ENCODE measurements around the gene OR10S1.
"Not testable (repeated sequence)": the region's sequence is repeated elsewhere in the genome, so short reads cannot be mapped to it uniquely, and the experiment has no call there.

The OR10S1 gene

GRCh38 chr11:123977731-123978347, at the start of gene OR10S1:
TSS of gene OR10S1 (minus strand) at chr11:123977781. CDS start at chr11:123977664, 117 bp downstream.
- H3K27ac ChIP-seq = no peak within 1 kb of the TSS
- H3K27me3 ChIP-seq = no peaks in the 10 kb centered on the region
- H3K4me2 ChIP-seq = no peak within 1 kb of the TSS
- H3K4me3 ChIP-seq = no peak within 1 kb of the TSS
- H3K4me1 ChIP-seq = no peaks in the 10 kb centered on the region
- TF ChIP-seq Cebpa-rat (IDR thresholded peaks at IDR 0.05) = no peak
- H4K20me1 ChIP-seq = no peaks in the 10 kb centered on the region
- H3K9me3 ChIP-seq (replicated peaks in 1 of 11) = peaks cover 0 to 11% (median 7%) of the 10 kb centered on the region in 11 experiments; a peak in 9 of 22 replicates
- H3K9ac ChIP-seq = no peak within 1 kb of the TSS
- H3K36me3 ChIP-seq = no peaks in the 10 kb centered on the region

GRCh38 chr11:124026498-124026897, 48.9 kb upstream of the OR10S1 start, which contains the start of gene OR10G8:
TSS of gene OR10G8 (plus strand) at chr11:124026798. CDS start at chr11:124029623, 2,825 bp downstream.
- no peak for TF ChIP-seq Cebpa-rat (IDR thresholded peaks at IDR 0.05)
- H3K9ac ChIP-seq = no peak within 1 kb of the TSS
- no peak within 1 kb of the TSS for H3K27ac ChIP-seq
- H3K9me3 ChIP-seq (replicated peaks in 1 of 11) = no peaks in the 10 kb centered on the region
- H4K20me1 ChIP-seq = no peaks in the 10 kb centered on the region
- no peaks in the 10 kb centered on the region for H3K36me3 ChIP-seq
- no peaks in the 10 kb centered on the region for H3K4me1 ChIP-seq
- H3K4me3 ChIP-seq = no peak within 1 kb of the TSS
- H3K4me2 ChIP-seq = no peak within 1 kb of the TSS
- no peaks in the 10 kb centered on the region for H3K27me3 ChIP-seq

- not testable (repeated sequence) for H3K27me3 ChIP-seq; H4K20me1 ChIP-seq; H3K27ac ChIP-seq; H3K4me3 ChIP-seq; H3K9ac ChIP-seq; H3K36me3 ChIP-seq; H3K4me1 ChIP-seq; H3K4me2 ChIP-seq; H3K9me3 ChIP-seq (replicated peaks in 1 of 11)
These were observed 38.3 kb upstream of the OR10S1 start for GRCh38 chr11:124015837-124016236.

- no peak within 1 kb of the TSS for H3K4me3 ChIP-seq
These were observed 35.1 kb upstream of the OR10S1 start, which contains the start of gene OR10G4 for GRCh38 chr11:124012697-124013096. TSS of gene OR10G4 (plus strand) at chr11:124012997. CDS start at chr11:124015575, 2,578 bp downstream.

GRCh38 chr11:123995119-123995518, 17.5 kb upstream of the OR10S1 start, which contains the start of gene OR10G6:
TSS of gene OR10G6 (minus strand) at chr11:123995161. CDS start at chr11:123995161, 0 bp downstream.
- 0 out of 22 replicates have a peak, but pooled peaks cover 0 to 6% (median 0%) of the 10 kb centered on the region in 11 experiments for H3K9me3 ChIP-seq (replicated peaks in 1 of 11)

More at GRCh38 chr11:124012697-124013096, 35.1 kb upstream of the OR10S1 start, which contains the start of gene OR10G4:
- H4K20me1 ChIP-seq = no peaks in the 10 kb centered on the region
- H3K4me1 ChIP-seq = no peaks in the 10 kb centered on the region
- TF ChIP-seq Cebpa-rat (IDR thresholded peaks at IDR 0.05) = no peak
- no peaks in the 10 kb centered on the region for H3K9me3 ChIP-seq (replicated peaks in 1 of 11)
- H3K27me3 ChIP-seq = no peaks in the 10 kb centered on the region
- H3K36me3 ChIP-seq = no peaks in the 10 kb centered on the region
- no peak within 1 kb of the TSS for H3K4me2 ChIP-seq
- H3K27ac ChIP-seq = no peak within 1 kb of the TSS
- no peak within 1 kb of the TSS for H3K9ac ChIP-seq

GRCh38 chr11:123979311-123979710, 1.7 kb upstream of the OR10S1 start:
- no peaks in the 10 kb centered on the region for H4K20me1 ChIP-seq
- TF ChIP-seq Cebpa-rat (IDR thresholded peaks at IDR 0.05) = no peak
- no peaks in the 10 kb centered on the region for H3K4me1 ChIP-seq
- H3K36me3 ChIP-seq = no peaks in the 10 kb centered on the region
- H3K4me3 ChIP-seq = no peak overlapping the region
- H3K9ac ChIP-seq = no peak overlapping the region
- no peaks in the 10 kb centered on the region for H3K27me3 ChIP-seq
- H3K4me2 ChIP-seq = no peak overlapping the region
- H3K9me3 ChIP-seq (replicated peaks in 1 of 11) = peaks cover 0 to 11% (median 7%) of the 10 kb centered on the region in 11 experiments; a peak in 9 of 22 replicates
- H3K27ac ChIP-seq = no peak overlapping the region

More at GRCh38 chr11:123995119-123995518, 17.5 kb upstream of the OR10S1 start, which contains the start of gene OR10G6:
- no peaks in the 10 kb centered on the region for H3K36me3 ChIP-seq
- H3K27me3 ChIP-seq = no peaks in the 10 kb centered on the region
- H3K4me3 ChIP-seq = no peak within 1 kb of the TSS
- H3K4me2 ChIP-seq = no peak within 1 kb of the TSS
- H3K27ac ChIP-seq = no peak within 1 kb of the TSS
- peaks cover 0 to 12% (median 0%) of the 10 kb centered on the region in 10 experiments; a peak in 3 of 20 replicates for H3K4me1 ChIP-seq
- TF ChIP-seq Cebpa-rat (IDR thresholded peaks at IDR 0.05) = no peak
- H4K20me1 ChIP-seq = no peaks in the 10 kb centered on the region
- no peak within 1 kb of the TSS for H3K9ac ChIP-seq

- no peaks in the 10 kb centered on the region for H3K4me1 ChIP-seq
- no peaks in the 10 kb centered on the region for H3K36me3 ChIP-seq
- no peaks in the 10 kb centered on the region for H3K27me3 ChIP-seq
- H3K4me2 ChIP-seq = no peak overlapping the region
- no peak overlapping the region for H3K9ac ChIP-seq
- peaks cover 0 to 11% (median 7%) of the 10 kb centered on the region in 11 experiments; a peak in 9 of 22 replicates for H3K9me3 ChIP-seq (replicated peaks in 1 of 11)
- no peak for TF ChIP-seq Cebpa-rat (IDR thresholded peaks at IDR 0.05)
- H4K20me1 ChIP-seq = no peaks in the 10 kb centered on the region
- no peak overlapping the region for H3K27ac ChIP-seq
- H3K4me3 ChIP-seq = no peak overlapping the region
These were observed 616 bp downstream of the OR10S1 start for GRCh38 chr11:123976770-123977560.

- no peaks in the 10 kb centered on the region for H3K27me3 ChIP-seq
- no peak overlapping the region for H3K9ac ChIP-seq
- H4K20me1 ChIP-seq = no peaks in the 10 kb centered on the region
- no peak overlapping the region for H3K4me2 ChIP-seq
- no peaks in the 10 kb centered on the region for H3K9me3 ChIP-seq (replicated peaks in 1 of 11)
- H3K4me1 ChIP-seq = no peaks in the 10 kb centered on the region
- TF ChIP-seq Cebpa-rat (IDR thresholded peaks at IDR 0.05) = no peak
- no peaks in the 10 kb centered on the region for H3K36me3 ChIP-seq
- H3K4me3 ChIP-seq = no peak overlapping the region
- no peak overlapping the region for H3K27ac ChIP-seq
These were observed 3.8 kb downstream of the OR10S1 start for GRCh38 chr11:123973816-123974215.

GRCh38 chr11:123956752-123957151, 20.8 kb downstream of the OR10S1 start:
- Histone ChIP-seq H3K9me3 (replicated peaks in 1 of 11) (peaks cover 0 to 11% (median 0%) of the 10 kb centered on the region in 11 experiments; a peak in 4 of 22 replicates), H3K4me2 (no peak overlapping the region), H3K36me3 (no peaks in the 10 kb centered on the region), H4K20me1 (no peaks in the 10 kb centered on the region), H3K9ac (no peak overlapping the region), H3K27me3 (no peaks in the 10 kb centered on the region), H3K27ac (no peak overlapping the region), H3K4me3 (no peak overlapping the region), H3K4me1 (no peaks in the 10 kb centered on the region)
- TF ChIP-seq Cebpa-rat (IDR thresholded peaks at IDR 0.05) = no peak

Measured in BLaER1 treated with 17β-estradiol and CSF1 and Interleukin-3, amounts not matched to agents 10 nM and 100 nM (cell line).